ENCODE measurements around the gene S100A14. TPM values are rescaled to one million over a fixed set of nuclear protein-coding genes. Genes with fewer than 3 reads are reported as not detected.

S100A14 gene
- total RNA-seq, 1 experiment from 2014 or later = 0.63 TPM

DNA sequence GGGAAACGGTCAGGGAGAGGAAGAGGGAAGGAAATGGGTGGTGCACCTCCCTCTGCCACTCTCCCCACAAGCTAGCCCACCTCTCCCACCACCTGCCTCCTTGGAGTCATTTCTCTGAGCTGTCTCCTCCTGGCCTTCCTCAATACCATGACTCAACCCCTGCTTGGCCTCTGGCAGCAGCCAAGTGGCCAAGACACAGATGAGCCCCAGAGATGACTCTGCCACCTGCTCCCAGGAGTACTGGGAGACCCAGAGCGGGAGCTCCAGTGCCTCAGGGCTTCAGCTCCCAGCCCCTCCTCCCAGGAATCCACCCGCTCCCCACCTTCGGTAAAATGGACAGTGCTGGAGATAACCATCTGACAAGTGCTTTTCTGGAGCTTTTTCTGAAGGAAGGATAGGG is 5.8 kb downstream of the S100A14 start:
- Histone ChIP-seq H3K79me2 (ENCODE audit: insufficient read depth, low read length) (no peaks in the 10 kb centered on the region), H3K18ac (ENCODE audit: insufficient read length, low read depth, low read length) (no peak overlapping the region), H4K91ac (ENCODE audit: insufficient read length, low read depth, low read length) (no peak overlapping the region), H2BK20ac (ENCODE audit: low read depth, low read length, poor library complexity, severe bottlenecking) (no peak overlapping the region), H2BK120ac (ENCODE audit: low read depth, low read length, poor library complexity, severe bottlenecking) (no peak overlapping the region), H3K4me1 (ENCODE audit: insufficient read depth, low read length) (peaks cover 9% of the 10 kb centered on the region; the same call in 1 of the 2 replicates), H3T11ph (ENCODE audit: low read length) (no peak overlapping the region), H3K27me3 (ENCODE audit: insufficient read depth, low read length) (no peaks in the 10 kb centered on the region), H3K79me1 (ENCODE audit: insufficient read depth, low read depth, low read length, poor library complexity, severe bottlenecking) (no peaks in the 10 kb centered on the region), H3K23ac (ENCODE audit: insufficient read length, low read depth, low read length) (no peak overlapping the region), H2BK15ac (ENCODE audit: low read depth, low read length) (no peak overlapping the region), H3K23me2 (ENCODE audit: insufficient read length, low read depth, low read length, poor library complexity, severe bottlenecking) (peaks cover 3% of the 10 kb centered on the region), H3K4me2 (ENCODE audit: insufficient read depth, insufficient read length, low read length) (no peak overlapping the region), H4K8ac (replicated peaks; ENCODE audit: insufficient read length, low read depth, low read length) (no peak overlapping the region), H4K20me1 (ENCODE audit: control insufficient read depth, insufficient read depth, insufficient read length) (no peaks in the 10 kb centered on the region), H3K4ac (ENCODE audit: low read depth, low read length) (no peak overlapping the region), H3K27ac (ENCODE audit: insufficient read length, low read depth, low read length) (no peak overlapping the region), H2AK5ac (ENCODE audit: insufficient read length, low read length) (no peak overlapping the region), H2BK5ac (ENCODE audit: insufficient read length, low read length) (no peak overlapping the region), H3K56ac (ENCODE audit: insufficient read length, low read depth, low read length) (no peak overlapping the region), H2BK12ac (ENCODE audit: insufficient read length, low read depth, low read length) (no peak overlapping the region), H2AFZ (ENCODE audit: low read length) (no peak overlapping the region), H3K9me3 (ENCODE audit: control insufficient read depth, low read depth, low read length) (no peaks in the 10 kb centered on the region), H3K9ac (ENCODE audit: extremely low read depth, insufficient read length, low read length) (no peak overlapping the region), H3K14ac (ENCODE audit: insufficient read depth, low read length) (no peak overlapping the region), H4K5ac (ENCODE audit: insufficient read length, low read depth, low read length) (no peak overlapping the region)
- TF ChIP-seq, protein P1, sequence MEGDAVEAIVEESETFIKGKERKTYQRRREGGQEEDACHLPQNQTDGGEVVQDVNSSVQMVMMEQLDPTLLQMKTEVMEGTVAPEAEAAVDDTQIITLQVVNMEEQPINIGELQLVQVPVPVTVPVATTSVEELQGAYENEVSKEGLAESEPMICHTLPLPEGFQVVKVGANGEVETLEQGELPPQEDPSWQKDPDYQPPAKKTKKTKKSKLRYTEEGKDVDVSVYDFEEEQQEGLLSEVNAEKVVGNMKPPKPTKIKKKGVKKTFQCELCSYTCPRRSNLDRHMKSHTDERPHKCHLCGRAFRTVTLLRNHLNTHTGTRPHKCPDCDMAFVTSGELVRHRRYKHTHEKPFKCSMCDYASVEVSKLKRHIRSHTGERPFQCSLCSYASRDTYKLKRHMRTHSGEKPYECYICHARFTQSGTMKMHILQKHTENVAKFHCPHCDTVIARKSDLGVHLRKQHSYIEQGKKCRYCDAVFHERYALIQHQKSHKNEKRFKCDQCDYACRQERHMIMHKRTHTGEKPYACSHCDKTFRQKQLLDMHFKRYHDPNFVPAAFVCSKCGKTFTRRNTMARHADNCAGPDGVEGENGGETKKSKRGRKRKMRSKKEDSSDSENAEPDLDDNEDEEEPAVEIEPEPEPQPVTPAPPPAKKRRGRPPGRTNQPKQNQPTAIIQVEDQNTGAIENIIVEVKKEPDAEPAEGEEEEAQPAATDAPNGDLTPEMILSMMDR (conservative IDR thresholded peaks at IDR 0.05) = no peak
- Mint-ChIP-seq H3K36me3 (ENCODE audit: insufficient read depth in 1 of 3, low read depth in 3 of 3) (peaks cover 0 to 3% (median 1%) of the 10 kb centered on the region in 3 experiments; a peak in 2 of 7 replicates), H3K27ac (no peak overlapping the region), H3K4me3 (no peak overlapping the region; a peak in 1 of 5 replicates), H3K4me1 (peaks cover 38 to 56% of the 10 kb centered on the region in 2 experiments), H3K9me3 (no peaks in the 10 kb centered on the region), H3K27me3 (ENCODE audit: low read depth) (peaks cover 2% of the 10 kb centered on the region)
- WGBS (ENCODE audit: extremely low coverage, insufficient read length, low lambda C conversion rate) = no CpG with 5 or more reads among the region's 4 CpGs
- DNase-seq = no peak
